ENCODE data around the gene PARD6B.
"Not testable (repeated sequence)": the region's sequence is repeated elsewhere in the genome, so short reads cannot be mapped to it uniquely, and the experiment has no call there.

PARD6B gene

DNA sequence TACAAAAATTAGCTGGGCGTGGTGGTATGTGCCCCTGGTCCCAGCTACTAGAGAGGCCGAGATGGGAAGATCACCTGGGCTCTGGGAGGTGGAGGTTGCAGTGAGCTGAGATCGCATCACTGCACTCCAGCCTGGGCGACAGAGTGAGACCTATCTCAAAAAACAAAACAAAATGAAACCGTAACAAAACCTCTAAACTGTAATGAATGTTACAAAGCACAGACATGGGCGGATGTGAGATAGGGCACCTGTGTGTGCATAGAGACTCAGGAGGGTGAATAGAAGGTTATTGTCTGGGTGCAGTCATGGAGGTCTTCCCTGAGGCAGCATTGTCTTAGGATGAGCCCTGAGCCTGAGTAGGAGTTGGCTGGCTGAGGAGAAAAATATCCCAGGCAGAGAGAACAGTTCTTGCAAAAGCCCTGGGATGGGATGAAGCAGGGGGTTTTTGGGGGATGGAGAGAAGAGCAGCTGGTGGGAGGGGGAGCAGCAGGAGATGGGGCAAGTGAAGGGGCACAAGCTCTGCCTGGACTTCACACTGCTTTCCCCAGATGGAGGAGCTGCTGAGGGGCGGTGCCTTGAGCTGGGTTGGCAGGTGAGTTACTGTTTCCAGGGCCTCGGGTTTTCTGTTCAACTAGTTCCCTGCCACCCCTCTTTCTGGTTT, 68.6 kb downstream of the PARD6B start:
- no peak for DNase-seq (ENCODE audit: low read depth in 2 of 2)

DNA sequence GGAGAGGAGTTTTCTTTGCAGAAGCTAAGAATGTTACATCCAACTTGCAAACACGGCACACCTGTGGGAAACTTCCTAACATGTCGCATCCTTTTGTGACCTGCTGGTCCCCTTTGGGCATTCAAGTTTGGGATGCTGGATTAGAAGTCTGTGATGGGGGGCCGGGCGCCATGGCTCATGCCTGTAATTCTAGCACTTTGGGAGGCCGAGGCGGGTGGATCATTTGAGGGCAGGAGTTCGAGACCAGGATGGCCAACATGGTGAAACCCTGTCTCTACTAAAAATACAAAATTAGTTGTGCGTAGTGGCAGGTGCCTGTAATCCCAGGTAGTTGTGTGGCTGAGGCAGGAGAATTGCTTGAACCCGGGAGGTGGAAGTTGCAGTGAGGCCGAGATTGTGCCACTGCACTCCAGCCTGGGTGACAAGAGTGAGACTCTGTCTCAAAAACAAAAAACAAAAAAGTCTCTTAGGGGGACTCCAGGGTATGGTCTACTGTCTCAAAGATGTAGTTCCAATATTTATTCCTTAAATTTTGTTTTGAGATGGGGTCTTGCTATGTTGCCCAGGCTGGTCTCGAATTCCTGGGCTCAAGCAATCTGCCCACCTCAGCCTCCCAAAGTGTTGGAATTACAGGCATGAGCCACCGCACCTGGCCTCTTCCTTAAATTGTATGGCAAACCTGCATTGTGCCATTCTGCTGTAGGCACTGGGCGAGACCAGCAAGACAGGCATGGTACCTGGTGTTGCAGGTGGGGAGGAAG, 69.8 kb downstream of the PARD6B start:
- not testable (repeated sequence) for DNase-seq (ENCODE audit: low read depth in 2 of 2)

DNA sequence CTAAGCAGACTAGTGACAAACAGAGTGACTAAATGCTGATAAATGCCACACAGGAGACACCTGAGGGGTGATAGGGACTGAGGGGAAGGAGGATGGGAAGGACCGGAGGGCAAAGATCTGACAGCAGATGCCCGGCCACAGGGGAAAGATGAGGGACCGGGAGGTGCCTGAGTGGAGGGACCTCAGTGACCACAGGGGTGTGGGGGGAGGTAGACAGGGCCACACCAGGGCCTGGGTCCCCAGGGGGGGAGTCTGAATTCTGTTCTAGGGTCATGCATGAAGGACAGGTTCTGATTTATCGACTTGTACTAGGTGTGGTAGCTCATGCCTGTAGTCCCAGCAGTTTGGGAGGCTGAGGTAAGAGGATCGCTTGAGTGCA, 70.4 kb downstream of the PARD6B start:
- DNase-seq (ENCODE audit: low read depth in 2 of 2), result no peak

DNA sequence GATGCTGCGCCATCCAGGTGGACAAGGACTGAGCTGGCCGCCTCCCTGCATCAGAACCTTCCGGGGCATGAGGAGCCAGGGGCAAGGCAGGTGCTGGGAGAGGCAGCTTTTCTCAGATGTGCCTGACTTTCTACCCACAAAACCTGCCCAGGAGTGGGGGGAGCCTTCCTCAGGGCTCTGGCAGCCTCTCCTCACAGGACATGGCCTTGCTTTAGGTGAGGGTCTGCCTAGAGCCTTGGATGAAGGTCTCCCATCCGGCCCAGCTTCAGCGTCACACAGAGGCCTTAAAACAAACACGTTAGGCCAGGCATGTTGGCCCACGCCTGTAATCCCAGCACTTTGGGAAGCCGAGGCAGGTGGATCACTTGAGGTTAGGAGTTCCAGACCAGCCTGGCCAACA, 70.9 kb downstream of the PARD6B start:
- DNase-seq (ENCODE audit: low read depth in 2 of 2), result no peak

DNA sequence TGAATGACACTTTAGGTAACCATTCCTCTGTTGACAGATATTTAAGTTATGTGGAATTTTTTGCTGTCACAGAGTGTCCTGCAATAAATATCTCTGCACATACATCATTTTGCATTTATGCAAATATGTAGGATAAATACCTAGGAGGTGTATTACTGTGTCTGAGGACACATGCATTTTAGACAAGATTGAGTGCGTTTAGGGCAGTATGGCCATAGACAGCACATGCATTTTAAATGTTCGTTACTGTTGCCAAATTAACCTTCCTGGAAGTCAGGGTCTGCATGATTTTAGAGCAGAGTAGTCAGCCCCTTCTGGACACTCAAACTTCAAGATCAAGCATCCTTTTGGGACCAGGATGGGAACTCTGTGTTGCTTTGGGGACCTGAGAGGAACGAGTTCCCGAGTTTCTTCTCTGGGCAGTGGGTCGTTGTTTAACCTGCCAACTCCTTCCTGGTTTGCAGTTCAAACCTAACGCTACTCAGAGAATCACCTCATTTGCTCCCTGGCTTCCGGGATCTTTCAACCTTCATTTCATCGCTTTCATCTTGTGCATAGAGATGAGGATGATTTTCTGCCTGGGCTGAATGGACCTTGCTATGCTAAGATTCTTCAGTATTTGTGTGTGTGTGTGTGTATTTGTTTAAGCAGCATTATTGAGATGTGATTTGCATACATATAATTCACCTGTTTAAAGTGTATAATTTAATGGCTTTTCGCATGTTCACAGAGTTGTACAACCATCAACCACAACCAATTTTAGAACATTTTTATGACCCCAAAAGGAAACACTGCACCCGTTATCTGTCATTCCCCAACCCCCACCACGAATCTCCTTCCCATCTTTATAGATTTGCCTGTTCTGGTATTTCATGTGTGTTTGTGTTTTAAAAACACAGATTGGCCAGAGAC, 73.3 kb downstream of the PARD6B start:
- no peak for DNase-seq (ENCODE audit: low read depth in 2 of 2)

DNA sequence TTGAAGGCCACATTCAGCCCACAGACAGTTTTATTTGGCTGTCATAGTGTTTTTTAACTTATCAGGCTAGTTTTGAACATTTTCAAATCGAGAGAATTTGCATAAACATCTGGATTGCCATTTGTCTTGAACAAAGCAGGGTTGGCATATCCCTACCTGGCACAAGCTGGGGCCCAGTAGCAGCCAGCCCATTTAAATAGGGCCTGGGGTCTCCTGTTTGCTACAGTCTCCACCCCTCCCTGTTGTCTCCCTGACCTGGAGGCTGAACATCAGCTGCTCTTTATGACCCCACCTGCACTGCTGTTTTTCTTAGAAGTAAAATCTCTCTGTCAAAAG, 73.9 kb downstream of the PARD6B start:
- no peak for DNase-seq (ENCODE audit: low read depth in 2 of 2)

DNA sequence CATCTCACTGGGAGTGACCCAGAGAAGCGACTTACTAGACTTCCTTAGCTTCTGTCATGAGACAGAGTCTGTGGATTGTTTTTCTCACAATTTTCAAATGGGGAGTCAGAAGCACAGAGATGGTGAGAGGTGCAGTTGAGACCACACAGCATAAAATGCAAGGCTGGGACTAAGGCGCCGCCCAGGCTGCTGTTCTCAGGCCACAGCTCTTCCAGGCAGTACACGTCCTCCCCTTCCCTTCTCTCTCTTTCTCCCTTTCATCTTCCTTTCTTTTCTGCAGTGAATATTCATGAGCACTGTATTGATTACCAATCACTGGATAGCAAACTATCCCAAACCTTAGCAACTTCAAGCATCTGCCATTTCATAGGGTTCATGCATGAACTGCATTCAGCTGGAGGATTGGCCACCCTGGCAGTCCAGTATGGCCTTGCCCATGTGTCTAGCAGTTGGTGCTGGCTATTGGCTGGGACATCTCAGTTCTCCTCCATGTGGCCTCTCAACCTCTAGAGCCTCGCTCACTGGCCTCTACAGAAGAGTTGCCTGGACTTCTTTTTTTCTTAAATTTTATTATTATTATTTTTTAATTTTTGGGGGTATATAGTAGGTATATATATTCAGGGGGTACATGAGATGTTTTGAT, 74.9 kb downstream of the PARD6B start:
- DNase-seq (ENCODE audit: low read depth in 2 of 2), result no peak
